Gastroesophageal sphincter (tissue), 3 donors: ENCODE measurements around the gene ZNF304.

ENCODE experiments used
- CTCF ChIP-seq, 4 experiments: fragments of 200-600 bp in 2 of 4; fragments of 450-650 bp in 2 of 4; sonication (generic) in 1 of 4; IDR thresholded peaks; one replicate each; pipeline ENCODE4 v1.5.1; 2017 to 2019; ENCODE audit warnings: antibody characterized with exemption in 4 of 4, mild to moderate bottlenecking in 2 of 4, moderate library complexity in 2 of 4
- POLR2A ChIP-seq, 2 donors: fragments of 450-650 bp; IDR thresholded peaks; one replicate each; pipeline ENCODE4 v1.6.1; 2017; ENCODE audit warnings: antibody characterized with exemption in 2 of 2, mild to moderate bottlenecking in 2 of 2, moderate library complexity in 1 of 2
- POLR2AphosphoS5 ChIP-seq: sonication (generic); formaldehyde crosslinking; IDR thresholded peaks from one replicate; pipeline ENCODE4 v1.6.1; 2017; ENCODE audit warnings: antibody characterized with exemption

- no peak for TF ChIP-seq CTCF (IDR thresholded peaks at IDR 0.05)
- TF ChIP-seq POLR2A (IDR thresholded peaks at IDR 0.05): no peak
- TF ChIP-seq POLR2AphosphoS5: no peak
These were observed 2.9 kb upstream of the ZNF304 start for GRCh38 chr19:57348136-57348535.
